Measurements from ENCODE around the gene NPHS1. TPM values are rescaled to one million over a fixed set of nuclear protein-coding genes. Genes with fewer than 3 reads are reported as not detected.
"Not testable (repeated sequence)": the region's sequence is repeated elsewhere in the genome, so short reads cannot be mapped to it uniquely, and the experiment has no call there.

NPHS1 gene
- total and polyA plus RNA-seq, 12 donors: 0.31 TPM; not detected in 11

DNA sequence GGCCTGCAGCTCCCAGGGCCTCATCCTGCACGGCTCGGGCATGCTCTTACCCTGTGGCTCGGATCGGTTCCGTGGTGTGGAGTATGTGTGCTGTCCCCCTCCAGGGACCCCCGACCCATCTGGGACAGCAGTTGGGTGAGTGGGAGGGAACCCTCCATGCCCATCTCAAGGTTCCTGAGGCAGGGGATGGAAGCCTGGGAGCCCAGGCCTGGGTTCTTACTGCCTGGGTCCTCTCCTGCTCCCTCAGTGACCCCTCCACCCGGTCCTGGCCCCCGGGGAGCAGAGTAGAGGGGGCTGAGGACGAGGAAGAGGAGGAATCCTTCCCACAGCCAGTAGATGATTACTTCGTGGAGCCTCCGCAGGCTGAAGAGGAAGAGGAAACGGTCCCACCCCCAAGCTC is 19.3 kb upstream of the NPHS1 start:
- Histone ChIP-seq H3K27ac (no peak overlapping the region), H3K9me3 (replicated peaks in 1 of 3) (no peaks in the 10 kb centered on the region), H3K36me3 (replicated peaks in 1 of 2) (no peaks in the 10 kb centered on the region), H3K4me3 (no peak overlapping the region), H3K4me1 (replicated peaks in 1 of 2) (peaks cover 4 to 5% of the 10 kb centered on the region in 2 donors), H3K27me3 (peaks cover 11% of the 10 kb centered on the region)
- intact Hi-C loops (cut with DNase I): no loop called here
- TF ChIP-seq, protein P1, sequence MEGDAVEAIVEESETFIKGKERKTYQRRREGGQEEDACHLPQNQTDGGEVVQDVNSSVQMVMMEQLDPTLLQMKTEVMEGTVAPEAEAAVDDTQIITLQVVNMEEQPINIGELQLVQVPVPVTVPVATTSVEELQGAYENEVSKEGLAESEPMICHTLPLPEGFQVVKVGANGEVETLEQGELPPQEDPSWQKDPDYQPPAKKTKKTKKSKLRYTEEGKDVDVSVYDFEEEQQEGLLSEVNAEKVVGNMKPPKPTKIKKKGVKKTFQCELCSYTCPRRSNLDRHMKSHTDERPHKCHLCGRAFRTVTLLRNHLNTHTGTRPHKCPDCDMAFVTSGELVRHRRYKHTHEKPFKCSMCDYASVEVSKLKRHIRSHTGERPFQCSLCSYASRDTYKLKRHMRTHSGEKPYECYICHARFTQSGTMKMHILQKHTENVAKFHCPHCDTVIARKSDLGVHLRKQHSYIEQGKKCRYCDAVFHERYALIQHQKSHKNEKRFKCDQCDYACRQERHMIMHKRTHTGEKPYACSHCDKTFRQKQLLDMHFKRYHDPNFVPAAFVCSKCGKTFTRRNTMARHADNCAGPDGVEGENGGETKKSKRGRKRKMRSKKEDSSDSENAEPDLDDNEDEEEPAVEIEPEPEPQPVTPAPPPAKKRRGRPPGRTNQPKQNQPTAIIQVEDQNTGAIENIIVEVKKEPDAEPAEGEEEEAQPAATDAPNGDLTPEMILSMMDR (IDR thresholded peaks at IDR 0.05): no peak
- TF ChIP-seq POLR2A (IDR thresholded peaks at IDR 0.05): no peak
- no peak for DNase-seq
- 71 to 84% (median 81%) methylated on average over 8 to 12 of the region's 12 CpGs for WGBS, 4 donors

DNA sequence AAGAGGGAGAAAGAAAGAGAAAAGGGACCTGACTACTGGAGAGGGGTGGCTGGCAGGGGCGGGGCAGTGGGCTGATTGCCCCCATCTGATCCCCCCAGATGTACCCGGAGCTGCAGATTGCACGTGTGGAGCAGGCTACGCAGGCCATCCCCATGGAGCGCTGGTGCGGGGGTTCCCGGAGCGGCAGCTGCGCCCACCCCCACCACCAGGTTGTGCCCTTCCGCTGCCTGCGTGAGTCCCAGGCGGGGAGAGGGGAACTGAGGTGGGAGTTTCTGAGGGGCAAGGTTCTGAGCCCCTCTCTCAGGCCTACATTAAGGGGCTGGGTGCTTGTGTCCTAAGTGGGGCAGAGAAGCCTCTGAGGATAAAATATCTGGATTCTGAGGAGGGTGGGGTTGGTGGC is 18.5 kb upstream of the NPHS1 start:
- Histone ChIP-seq H3K36me3 (replicated peaks in 1 of 2) (no peaks in the 10 kb centered on the region), H3K4me1 (replicated peaks in 1 of 2) (peaks cover 4 to 5% of the 10 kb centered on the region in 2 donors), H3K4me3 (no peak overlapping the region), H3K27me3 (peaks cover 11% of the 10 kb centered on the region), H3K9me3 (replicated peaks in 1 of 3) (no peaks in the 10 kb centered on the region), H3K27ac (no peak overlapping the region)
- no peak for TF ChIP-seq POLR2A (IDR thresholded peaks at IDR 0.05)
- TF ChIP-seq, protein P1 (IDR thresholded peaks at IDR 0.05): no peak
- intact Hi-C loops (cut with DNase I): no loop called here
- 66 to 77% (median 74%) methylated on average over 11 to 12 of the region's 12 CpGs for WGBS, 4 donors
- no peak for DNase-seq

DNA sequence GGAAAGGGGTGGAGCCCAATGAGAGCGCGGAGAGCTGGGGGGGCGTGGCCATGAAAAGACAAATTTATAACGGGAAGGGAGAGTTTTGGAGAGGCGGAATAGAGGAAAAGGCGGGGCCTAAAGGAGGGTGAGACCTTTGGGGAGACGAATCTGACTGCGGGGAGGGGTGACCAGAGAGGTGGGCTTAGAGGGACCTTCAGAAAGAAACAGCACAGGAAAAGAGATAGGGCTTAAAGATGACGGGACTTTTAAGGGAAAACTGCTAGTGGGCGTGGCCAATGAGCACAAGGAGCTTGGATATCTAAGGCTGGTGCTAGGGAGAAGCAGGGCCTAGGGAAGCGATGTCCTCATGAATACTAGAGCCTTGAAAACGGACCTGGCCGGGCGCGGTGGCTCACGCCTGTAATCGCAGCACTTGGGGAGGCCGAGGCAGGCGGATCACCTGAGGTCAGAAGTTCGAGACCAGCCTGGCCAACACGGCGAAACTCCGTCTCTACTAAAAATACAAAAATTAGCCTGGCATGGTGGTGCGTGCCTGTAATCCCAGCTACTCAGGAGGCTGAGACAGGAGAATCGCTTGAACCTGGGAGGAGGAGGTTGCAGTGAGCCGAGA is 17.9 kb upstream of the NPHS1 start:
- H3K4me1 ChIP-seq (replicated peaks in 1 of 2); DNase-seq; H3K36me3 ChIP-seq (replicated peaks in 1 of 2); H3K27ac ChIP-seq; intact Hi-C loops (cut with DNase I); H3K9me3 ChIP-seq (replicated peaks in 1 of 3); H3K4me3 ChIP-seq: not testable (repeated sequence)
- 37 to 44% (median 38%) methylated on average over 26 of the region's 26 CpGs for whole genome bisulfite sequencing, 4 donors
- H3K27me3 ChIP-seq: peaks cover 11% of the 10 kb centered on the region

DNA sequence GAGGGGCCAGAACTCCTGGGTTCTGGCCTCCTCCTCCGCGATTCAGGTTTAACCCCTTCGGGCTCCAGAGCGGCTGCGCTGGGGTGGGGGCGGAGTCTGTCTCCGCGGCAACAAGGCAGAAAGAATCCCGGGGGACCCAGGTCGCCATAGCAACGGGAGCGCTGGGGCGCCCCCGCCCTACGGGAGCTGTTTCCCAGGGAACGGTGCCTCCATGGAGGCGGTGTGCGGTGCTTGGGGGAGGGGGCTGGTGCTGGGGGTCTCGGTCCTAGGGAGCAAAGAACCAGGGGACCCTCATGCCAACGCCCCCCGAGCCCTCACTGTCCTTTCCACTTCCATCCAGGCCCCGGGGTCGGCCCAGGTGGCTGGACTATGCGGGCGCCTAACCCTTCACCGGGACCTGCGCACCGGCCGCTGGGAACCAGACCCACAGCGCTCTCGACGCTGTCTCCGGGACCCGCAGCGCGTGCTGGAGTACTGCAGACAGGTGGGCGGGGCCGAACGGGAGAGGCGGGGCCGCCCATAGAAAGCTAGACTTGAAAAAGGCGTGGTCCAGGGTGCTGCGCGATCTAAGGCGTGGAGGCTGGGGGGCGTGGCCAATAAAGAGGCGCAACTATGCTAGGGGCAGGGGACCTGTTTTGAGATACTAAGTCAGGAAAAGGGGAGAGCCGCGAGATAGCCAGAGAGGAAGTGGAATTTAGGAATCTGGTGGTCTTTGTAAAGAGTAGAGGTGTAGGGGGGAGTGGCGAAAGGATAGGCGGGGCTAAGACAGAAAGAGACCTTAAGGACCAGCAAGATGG is 17.2 kb upstream of the NPHS1 start:
- intact Hi-C loops (cut with DNase I): no loop called here
- peak; percentile 45 to 87 (median 53) for DNase-seq
- Histone ChIP-seq H3K4me3 (no peak overlapping the region), H3K4me1 (replicated peaks in 1 of 2) (peaks cover 4 to 5% of the 10 kb centered on the region in 2 donors), H3K27ac (no peak overlapping the region), H3K9me3 (replicated peaks in 1 of 3) (no peaks in the 10 kb centered on the region), H3K27me3 (peaks cover 11% of the 10 kb centered on the region), H3K36me3 (replicated peaks in 1 of 2) (no peaks in the 10 kb centered on the region)
- WGBS, 4 donors: 2 to 4% (median 3%) methylated on average over 35 to 51 of the region's 51 CpGs
- TF ChIP-seq POLR2A (IDR thresholded peaks at IDR 0.05): no peak
- TF ChIP-seq, protein P1 (IDR thresholded peaks at IDR 0.05): no peak

All from adrenal gland (tissue), 12 donors.